ENCODE data around the gene ZFYVE9. TPM values are rescaled to one million over a fixed set of nuclear protein-coding genes. Genes with fewer than 3 reads are reported as not detected.

The ZFYVE9 gene
- total RNA-seq, 2 experiments from 2014 or later = 4.3 to 4.7 TPM

GRCh38 chr1:52234708-52235107, 92.8 kb downstream of the ZFYVE9 start:
- Mint-ChIP-seq H3K4me1 (no peaks in the 10 kb centered on the region), H3K9me3 (ENCODE audit: low read depth) (no peaks in the 10 kb centered on the region), H3K4me3 (no peak overlapping the region), H3K27me3 (no peaks in the 10 kb centered on the region), H3K27ac (no peak overlapping the region), H3K36me3 (ENCODE audit: low read depth) (peaks cover 7% of the 10 kb centered on the region)
- ATAC-seq = no peak
- POLR2A ChIA-PET = no interaction called here
- intact Hi-C loops (cut with DNase I, micrococcal nuclease) = no loop called here
- CTCF ChIA-PET = no interaction called here
- no peak for DNase-seq

- Mint-ChIP-seq H3K4me1 (no peaks in the 10 kb centered on the region), H3K9me3 (ENCODE audit: low read depth) (no peaks in the 10 kb centered on the region), H3K27me3 (no peaks in the 10 kb centered on the region), H3K4me3 (no peak overlapping the region), H3K27ac (no peak overlapping the region), H3K36me3 (ENCODE audit: low read depth) (peaks cover 7% of the 10 kb centered on the region)
- DNase-seq = no peak
- ATAC-seq = no peak
- CTCF ChIA-PET = no interaction called here
- POLR2A ChIA-PET = interaction anchor here (0.8 kb wide), 1 partner anchor 10 kb away, joined by 3 read pairs; no protein-coding TSS in a partner anchor
- intact Hi-C loops (cut with DNase I, micrococcal nuclease) = no loop called here
Observed at GRCh38 chr1:52235646-52236045, 93.8 kb downstream of the ZFYVE9 start.

GRCh38 chr1:52237430-52237829, 95.5 kb downstream of the ZFYVE9 start:
- intact Hi-C loops (cut with DNase I, micrococcal nuclease) = no loop called here

GRCh38 chr1:52238474-52238873, 96.6 kb downstream of the ZFYVE9 start:
- Mint-ChIP-seq H3K4me1 (no peaks in the 10 kb centered on the region), H3K9me3 (ENCODE audit: low read depth) (no peaks in the 10 kb centered on the region), H3K27ac (no peak overlapping the region), H3K36me3 (ENCODE audit: low read depth) (peaks cover 7% of the 10 kb centered on the region), H3K27me3 (no peaks in the 10 kb centered on the region), H3K4me3 (no peak overlapping the region)
- POLR2A ChIA-PET = no interaction called here
- CTCF ChIA-PET = no interaction called here
- DNase-seq = no peak
- intact Hi-C loops (cut with DNase I, micrococcal nuclease) = no loop called here
- ATAC-seq = no peak

More at GRCh38 chr1:52237430-52237829, 95.5 kb downstream of the ZFYVE9 start:
- Mint-ChIP-seq H3K4me1 (no peaks in the 10 kb centered on the region), H3K4me3 (no peak overlapping the region), H3K27ac (no peak overlapping the region), H3K9me3 (ENCODE audit: low read depth) (no peaks in the 10 kb centered on the region), H3K36me3 (ENCODE audit: low read depth) (peaks cover 7% of the 10 kb centered on the region), H3K27me3 (no peaks in the 10 kb centered on the region)
- CTCF ChIA-PET = interaction anchor here (1.0 kb wide), 1 partner anchor 8 kb away, joined by 3 read pairs; no protein-coding TSS in a partner anchor
- POLR2A ChIA-PET = no interaction called here
- DNase-seq (no peak), ATAC-seq (no peak)

- no peaks in the 10 kb centered on the region for H3K4me1 Mint-ChIP-seq
- CTCF ChIA-PET = interaction anchor here (1.3 kb wide), 1 partner anchor 58 kb away, joined by 3 read pairs; no protein-coding TSS in a partner anchor
- DNase-seq (no peak), ATAC-seq (no peak)
- H3K9me3 Mint-ChIP-seq (ENCODE audit: low read depth) = no peaks in the 10 kb centered on the region
- peaks cover 7% of the 10 kb centered on the region for H3K36me3 Mint-ChIP-seq (ENCODE audit: low read depth)
- H3K27me3 Mint-ChIP-seq = no peaks in the 10 kb centered on the region
- intact Hi-C loops (cut with DNase I, micrococcal nuclease) = no loop called here
- H3K4me3 Mint-ChIP-seq = no peak overlapping the region
- no peak overlapping the region for H3K27ac Mint-ChIP-seq
- POLR2A ChIA-PET = no interaction called here
Observed at GRCh38 chr1:52238887-52239707, 97.2 kb downstream of the ZFYVE9 start.

GRCh38 chr1:52239708-52240001, 97.8 kb downstream of the ZFYVE9 start:
- no peak overlapping the region for H3K4me3 Mint-ChIP-seq
- H3K36me3 Mint-ChIP-seq (ENCODE audit: low read depth) = peaks cover 7% of the 10 kb centered on the region
- no peaks in the 10 kb centered on the region for H3K4me1 Mint-ChIP-seq
- no peak for ATAC-seq
- H3K27ac Mint-ChIP-seq = no peak overlapping the region
- intact Hi-C loops (cut with DNase I, micrococcal nuclease) = no loop called here
- CTCF ChIA-PET = interaction anchor here (1.3 to 1.4 kb wide), 2 partner anchors 21 to 57 kb away, joined by 3 to 4 read pairs; no protein-coding TSS in a partner anchor
- no peak for DNase-seq
- H3K9me3 Mint-ChIP-seq (ENCODE audit: low read depth) = no peaks in the 10 kb centered on the region
- H3K27me3 Mint-ChIP-seq = no peaks in the 10 kb centered on the region
- POLR2A ChIA-PET = no interaction called here

- POLR2A ChIA-PET = no interaction called here
- Mint-ChIP-seq H3K4me3 (no peak overlapping the region), H3K4me1 (no peaks in the 10 kb centered on the region), H3K9me3 (ENCODE audit: low read depth) (no peaks in the 10 kb centered on the region), H3K27ac (no peak overlapping the region), H3K27me3 (no peaks in the 10 kb centered on the region), H3K36me3 (ENCODE audit: low read depth) (peaks cover 7% of the 10 kb centered on the region)
- intact Hi-C loops (cut with DNase I, micrococcal nuclease) = no loop called here
- ATAC-seq (no peak), DNase-seq (no peak)
- CTCF ChIA-PET = interaction anchor here (1.4 kb wide), 1 partner anchor 22 kb away, joined by 4 read pairs; no protein-coding TSS in a partner anchor
Observed at GRCh38 chr1:52240592-52241210, 98.8 kb downstream of the ZFYVE9 start.

- Mint-ChIP-seq H3K4me1 (no peaks in the 10 kb centered on the region), H3K27me3 (no peaks in the 10 kb centered on the region), H3K9me3 (ENCODE audit: low read depth) (no peaks in the 10 kb centered on the region), H3K27ac (no peak overlapping the region), H3K4me3 (no peak overlapping the region), H3K36me3 (ENCODE audit: low read depth) (no peaks in the 10 kb centered on the region)
- peak; percentile 84 for ATAC-seq
- intact Hi-C loops (cut with DNase I, micrococcal nuclease) = no loop called here
- POLR2A ChIA-PET = no interaction called here
- CTCF ChIA-PET = interaction anchor here (0.6 kb wide), 1 partner anchor 1943 kb away, joined by 3 read pairs; no protein-coding TSS in a partner anchor
- no peak for DNase-seq
Observed at GRCh38 chr1:52243221-52243987, 101.5 kb downstream of the ZFYVE9 start.

GRCh38 chr1:52249831-52250230, 107.9 kb downstream of the ZFYVE9 start:
- Mint-ChIP-seq H3K27me3 (no peaks in the 10 kb centered on the region), H3K4me3 (no peak overlapping the region), H3K4me1 (no peaks in the 10 kb centered on the region), H3K36me3 (ENCODE audit: low read depth) (no peaks in the 10 kb centered on the region), H3K27ac (no peak overlapping the region), H3K9me3 (ENCODE audit: low read depth) (no peaks in the 10 kb centered on the region)
- CTCF ChIA-PET = no interaction called here
- ATAC-seq (no peak), DNase-seq (no peak)
- intact Hi-C loops (cut with DNase I, micrococcal nuclease) = no loop called here
- POLR2A ChIA-PET = no interaction called here

GRCh38 chr1:52253421-52253820, 111.5 kb downstream of the ZFYVE9 start:
- Mint-ChIP-seq H3K36me3 (ENCODE audit: low read depth) (no peaks in the 10 kb centered on the region), H3K27ac (no peak overlapping the region), H3K9me3 (ENCODE audit: low read depth) (no peaks in the 10 kb centered on the region), H3K4me1 (no peaks in the 10 kb centered on the region), H3K27me3 (no peaks in the 10 kb centered on the region), H3K4me3 (no peak overlapping the region)
- CTCF ChIA-PET = interaction anchor here (0.6 kb wide), 1 partner anchor 132 kb away, joined by 3 read pairs; no protein-coding TSS in a partner anchor
- POLR2A ChIA-PET = no interaction called here
- ATAC-seq (no peak), DNase-seq (no peak)
- intact Hi-C loops (cut with DNase I, micrococcal nuclease) = no loop called here

GRCh38 chr1:52259886-52260285, 118.0 kb downstream of the ZFYVE9 start:
- CTCF ChIA-PET = interaction anchor here (0.7 kb wide), 1 partner anchor 56 kb away, joined by 3 read pairs; no protein-coding TSS in a partner anchor
- Mint-ChIP-seq H3K27ac (no peak overlapping the region), H3K27me3 (no peaks in the 10 kb centered on the region), H3K4me3 (no peak overlapping the region), H3K9me3 (ENCODE audit: low read depth) (no peaks in the 10 kb centered on the region), H3K4me1 (no peaks in the 10 kb centered on the region), H3K36me3 (ENCODE audit: low read depth) (peaks cover 3% of the 10 kb centered on the region)
- intact Hi-C loops (cut with DNase I, micrococcal nuclease) = no loop called here
- DNase-seq (no peak), ATAC-seq (no peak)
- POLR2A ChIA-PET = no interaction called here
